Measurements from ENCODE around the gene GTPBP4.

DNA sequence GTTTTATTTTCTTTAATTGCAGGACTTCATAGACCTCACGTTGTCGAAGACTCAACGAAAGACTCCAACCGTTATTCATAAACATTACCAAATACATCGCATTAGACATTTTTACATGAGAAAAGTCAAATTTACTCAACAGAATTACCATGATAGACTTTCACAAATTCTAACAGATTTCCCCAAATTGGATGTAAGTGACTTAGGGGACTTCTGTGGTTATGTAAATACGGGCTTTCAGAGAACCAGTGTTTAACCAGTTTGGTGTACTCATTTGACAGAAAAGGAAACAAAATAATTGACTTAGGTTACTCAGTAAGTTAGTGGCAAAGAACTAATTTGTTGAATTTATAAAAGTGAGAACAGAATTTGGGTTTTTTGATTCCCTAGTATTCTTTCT, 4.2 kb downstream of the GTPBP4 start:
- TF ChIP-seq TAF1 (conservative IDR thresholded peaks at IDR 0.05) (no peak), YY1 (IDR thresholded peaks at IDR 0.05) (no peak), NR2F2 (IDR thresholded peaks at IDR 0.05) (no peak), SP1 (IDR thresholded peaks at IDR 0.05) (no peak), RXRA (IDR thresholded peaks at IDR 0.05) (no peak), GABPA (IDR thresholded peaks at IDR 0.05 in 1 of 2, conservative IDR thresholded peaks at IDR 0.05 in 1 of 2) (no peak)
- TF ChIP-seq, protein P1, sequence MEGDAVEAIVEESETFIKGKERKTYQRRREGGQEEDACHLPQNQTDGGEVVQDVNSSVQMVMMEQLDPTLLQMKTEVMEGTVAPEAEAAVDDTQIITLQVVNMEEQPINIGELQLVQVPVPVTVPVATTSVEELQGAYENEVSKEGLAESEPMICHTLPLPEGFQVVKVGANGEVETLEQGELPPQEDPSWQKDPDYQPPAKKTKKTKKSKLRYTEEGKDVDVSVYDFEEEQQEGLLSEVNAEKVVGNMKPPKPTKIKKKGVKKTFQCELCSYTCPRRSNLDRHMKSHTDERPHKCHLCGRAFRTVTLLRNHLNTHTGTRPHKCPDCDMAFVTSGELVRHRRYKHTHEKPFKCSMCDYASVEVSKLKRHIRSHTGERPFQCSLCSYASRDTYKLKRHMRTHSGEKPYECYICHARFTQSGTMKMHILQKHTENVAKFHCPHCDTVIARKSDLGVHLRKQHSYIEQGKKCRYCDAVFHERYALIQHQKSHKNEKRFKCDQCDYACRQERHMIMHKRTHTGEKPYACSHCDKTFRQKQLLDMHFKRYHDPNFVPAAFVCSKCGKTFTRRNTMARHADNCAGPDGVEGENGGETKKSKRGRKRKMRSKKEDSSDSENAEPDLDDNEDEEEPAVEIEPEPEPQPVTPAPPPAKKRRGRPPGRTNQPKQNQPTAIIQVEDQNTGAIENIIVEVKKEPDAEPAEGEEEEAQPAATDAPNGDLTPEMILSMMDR (IDR thresholded peaks at IDR 0.05; ENCODE audit: low read depth, low read length, missing input control): no peak
- TF ChIP-seq, protein P2, sequence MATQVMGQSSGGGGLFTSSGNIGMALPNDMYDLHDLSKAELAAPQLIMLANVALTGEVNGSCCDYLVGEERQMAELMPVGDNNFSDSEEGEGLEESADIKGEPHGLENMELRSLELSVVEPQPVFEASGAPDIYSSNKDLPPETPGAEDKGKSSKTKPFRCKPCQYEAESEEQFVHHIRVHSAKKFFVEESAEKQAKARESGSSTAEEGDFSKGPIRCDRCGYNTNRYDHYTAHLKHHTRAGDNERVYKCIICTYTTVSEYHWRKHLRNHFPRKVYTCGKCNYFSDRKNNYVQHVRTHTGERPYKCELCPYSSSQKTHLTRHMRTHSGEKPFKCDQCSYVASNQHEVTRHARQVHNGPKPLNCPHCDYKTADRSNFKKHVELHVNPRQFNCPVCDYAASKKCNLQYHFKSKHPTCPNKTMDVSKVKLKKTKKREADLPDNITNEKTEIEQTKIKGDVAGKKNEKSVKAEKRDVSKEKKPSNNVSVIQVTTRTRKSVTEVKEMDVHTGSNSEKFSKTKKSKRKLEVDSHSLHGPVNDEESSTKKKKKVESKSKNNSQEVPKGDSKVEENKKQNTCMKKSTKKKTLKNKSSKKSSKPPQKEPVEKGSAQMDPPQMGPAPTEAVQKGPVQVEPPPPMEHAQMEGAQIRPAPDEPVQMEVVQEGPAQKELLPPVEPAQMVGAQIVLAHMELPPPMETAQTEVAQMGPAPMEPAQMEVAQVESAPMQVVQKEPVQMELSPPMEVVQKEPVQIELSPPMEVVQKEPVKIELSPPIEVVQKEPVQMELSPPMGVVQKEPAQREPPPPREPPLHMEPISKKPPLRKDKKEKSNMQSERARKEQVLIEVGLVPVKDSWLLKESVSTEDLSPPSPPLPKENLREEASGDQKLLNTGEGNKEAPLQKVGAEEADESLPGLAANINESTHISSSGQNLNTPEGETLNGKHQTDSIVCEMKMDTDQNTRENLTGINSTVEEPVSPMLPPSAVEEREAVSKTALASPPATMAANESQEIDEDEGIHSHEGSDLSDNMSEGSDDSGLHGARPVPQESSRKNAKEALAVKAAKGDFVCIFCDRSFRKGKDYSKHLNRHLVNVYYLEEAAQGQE (IDR thresholded peaks at IDR 0.05): no peak
- TF ChIP-seq, protein P3, sequence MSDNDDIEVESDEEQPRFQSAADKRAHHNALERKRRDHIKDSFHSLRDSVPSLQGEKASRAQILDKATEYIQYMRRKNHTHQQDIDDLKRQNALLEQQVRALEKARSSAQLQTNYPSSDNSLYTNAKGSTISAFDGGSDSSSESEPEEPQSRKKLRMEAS (IDR thresholded peaks at IDR 0.05): no peak
- TF ChIP-seq, protein P4, sequence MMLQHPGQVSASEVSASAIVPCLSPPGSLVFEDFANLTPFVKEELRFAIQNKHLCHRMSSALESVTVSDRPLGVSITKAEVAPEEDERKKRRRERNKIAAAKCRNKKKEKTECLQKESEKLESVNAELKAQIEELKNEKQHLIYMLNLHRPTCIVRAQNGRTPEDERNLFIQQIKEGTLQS (IDR thresholded peaks at IDR 0.05): no peak
